ENCODE measurements around the gene TMSB4Y.

Gene TMSB4Y

GRCh38 chrY:13702276-13702675 is 1.4 kb upstream of the TMSB4Y start:
- TF ChIP-seq CSRNP3 (CRISPR knock-in tag; IDR thresholded peaks at IDR 0.05), result no peak
- TF ChIP-seq TOX (CRISPR knock-in tag; IDR thresholded peaks at IDR 0.05; ENCODE audit: borderline replicate concordance), result no peak
- TF ChIP-seq ZC3H10 (CRISPR knock-in tag; IDR thresholded peaks at IDR 0.05), result no peak
- no peak for TF ChIP-seq ZNF70 (CRISPR knock-in tag; IDR thresholded peaks at IDR 0.05)
- TF ChIP-seq TCF4 (CRISPR knock-in tag; IDR thresholded peaks at IDR 0.05; ENCODE audit: borderline replicate concordance), result no peak
- no peak for TF ChIP-seq POU6F1 (CRISPR knock-in tag; IDR thresholded peaks at IDR 0.05; ENCODE audit: borderline replicate concordance, low read depth)
- TF ChIP-seq SNAI2 (CRISPR knock-in tag; IDR thresholded peaks at IDR 0.05), result no peak
- no peak for TF ChIP-seq CSDC2 (CRISPR knock-in tag; IDR thresholded peaks at IDR 0.05)
- no peak for TF ChIP-seq PPARA (CRISPR knock-in tag; IDR thresholded peaks at IDR 0.05; ENCODE audit: borderline replicate concordance)
- no peak for TF ChIP-seq ARNTL (CRISPR knock-in tag; IDR thresholded peaks at IDR 0.05; ENCODE audit: borderline replicate concordance, low read depth)
- no peak for TF ChIP-seq ZNF565 (CRISPR knock-in tag; conservative IDR thresholded peaks at IDR 0.05; ENCODE audit: low read depth)
- no peak for TF ChIP-seq ISL1 (CRISPR knock-in tag; IDR thresholded peaks at IDR 0.05)
- TF ChIP-seq ESRRG (CRISPR knock-in tag; IDR thresholded peaks at IDR 0.05), result no peak
- no peak for TF ChIP-seq BACH2 (CRISPR knock-in tag; IDR thresholded peaks at IDR 0.05; ENCODE audit: borderline replicate concordance)
- TF ChIP-seq PATZ1 (CRISPR knock-in tag; IDR thresholded peaks at IDR 0.05; ENCODE audit: borderline replicate concordance), result no peak
- TF ChIP-seq ZFP3 (CRISPR knock-in tag; IDR thresholded peaks at IDR 0.05), result no peak
- TF ChIP-seq TSHZ2 (CRISPR knock-in tag; IDR thresholded peaks at IDR 0.05), result no peak
- no peak for TF ChIP-seq CREB5 (CRISPR knock-in tag; IDR thresholded peaks at IDR 0.05; ENCODE audit: low read depth)
- no peak for TF ChIP-seq GLIS3 (CRISPR knock-in tag; IDR thresholded peaks at IDR 0.05)
- TF ChIP-seq OSR1 (CRISPR knock-in tag; IDR thresholded peaks at IDR 0.05), result no peak
- no peak for ATAC-seq

- ATAC-seq, result no peak
- TF ChIP-seq PATZ1 (CRISPR knock-in tag; IDR thresholded peaks at IDR 0.05; ENCODE audit: borderline replicate concordance) (no peak), SNAI2 (CRISPR knock-in tag; IDR thresholded peaks at IDR 0.05) (no peak), TCF4 (CRISPR knock-in tag; IDR thresholded peaks at IDR 0.05; ENCODE audit: borderline replicate concordance) (no peak), GLIS3 (CRISPR knock-in tag; IDR thresholded peaks at IDR 0.05) (no peak), ZNF70 (CRISPR knock-in tag; IDR thresholded peaks at IDR 0.05) (no peak), CREB5 (CRISPR knock-in tag; IDR thresholded peaks at IDR 0.05; ENCODE audit: low read depth) (no peak), ZFP30 (CRISPR knock-in tag; IDR thresholded peaks at IDR 0.05) (no peak), ZC3H10 (CRISPR knock-in tag; IDR thresholded peaks at IDR 0.05) (no peak), CSDC2 (CRISPR knock-in tag; IDR thresholded peaks at IDR 0.05) (no peak), CSRNP3 (CRISPR knock-in tag; IDR thresholded peaks at IDR 0.05) (no peak), RARB (CRISPR knock-in tag; IDR thresholded peaks at IDR 0.05) (no peak), OSR1 (CRISPR knock-in tag; IDR thresholded peaks at IDR 0.05) (no peak)
These were observed 627 bp downstream of the TMSB4Y start for GRCh38 chrY:13704121-13704930.

Data from SK-N-SH treated with all-trans-retinoic acid at 6 μM for 48 hours (cell line).